Fibroblast of lung (primary cell): Measurements from ENCODE around the gene DCAF10. TPM values are rescaled to one million over a fixed set of nuclear protein-coding genes. Genes with fewer than 3 reads are reported as not detected.

Source experiments
- DNase-seq, 2 donors: peaks; one replicate each; pipeline versions ENCODE4 v3.0.0 to v3.0.0-alpha.2; 2010; ENCODE audit warnings: low read depth in 2 of 2
- H2AFZ ChIP-seq: 2 replicates; pipeline ENCODE4 v1.5.1; 2012; ENCODE audit warnings: low read length, control low read depth, inconsistent platforms
- H3K27ac ChIP-seq: 2 replicates; pipeline ENCODE4 v1.5.1; 2011; ENCODE audit warnings: low read length, control low read depth; ENCODE audit not compliant: insufficient read depth
- H3K27me3 ChIP-seq: 2 replicates; pipeline ENCODE4 v1.5.1; 2011; ENCODE audit warnings: mild to moderate bottlenecking, low read length; ENCODE audit not compliant: control insufficient read depth, insufficient read depth
- H3K36me3 ChIP-seq: 2 replicates; pipeline ENCODE4 v1.5.1; 2011; ENCODE audit warnings: low read length; ENCODE audit not compliant: control insufficient read depth, insufficient read depth
- H3K4me1 ChIP-seq: 2 replicates; pipeline ENCODE4 v1.5.1; 2011; ENCODE audit warnings: low read length; ENCODE audit not compliant: control insufficient read depth, insufficient read depth; ENCODE audit errors: extremely low read depth
- H3K4me2 ChIP-seq: 2 replicates; pipeline ENCODE4 v1.5.1; 2011; ENCODE audit warnings: low read length, control low read depth; ENCODE audit not compliant: insufficient read depth; ENCODE audit errors: extremely low read depth
- H3K4me3 ChIP-seq, 4 experiments: fragments of 200-600 bp in 1 of 4; sonication (generic) in 1 of 4; replicated peaks in 1 of 4; 2 replicates each; pipeline ENCODE4 v1.5.1; 2011 to 2016; ENCODE audit warnings: low read length in 4 of 4, low read depth in 3 of 4, mild to moderate bottlenecking in 3 of 4, control low read depth in 2 of 4, inconsistent platforms in 1 of 4, mixed read lengths in 1 of 4; ENCODE audit not compliant: insufficient read depth in 1 of 4; ENCODE audit errors: control extremely low read depth in 1 of 4
- H3K79me2 ChIP-seq: 2 replicates; pipeline ENCODE4 v1.5.1; 2012; ENCODE audit warnings: mild to moderate bottlenecking, low read length, inconsistent platforms; ENCODE audit not compliant: control insufficient read depth, insufficient read depth
- H3K9ac ChIP-seq: 2 replicates; pipeline ENCODE4 v1.5.1; 2011; ENCODE audit warnings: mild to moderate bottlenecking, low read length, control low read depth; ENCODE audit not compliant: insufficient read depth
- H3K9me3 ChIP-seq: 2 replicates; pipeline ENCODE4 v1.5.1; 2012; ENCODE audit warnings: low read depth, low read length; ENCODE audit not compliant: control insufficient read depth, insufficient read depth
- H4K20me1 ChIP-seq: 2 replicates; pipeline ENCODE4 v1.5.1; 2011; ENCODE audit warnings: low read length; ENCODE audit not compliant: control insufficient read depth, insufficient read depth; ENCODE audit errors: extremely low read depth
- CTCF ChIP-seq, 2 donors: IDR thresholded peaks in 1 of 2; conservative IDR thresholded peaks in 1 of 2; 1 replicate in 1 of 2; 2 replicates in 1 of 2; pipeline ENCODE4 v1.5.1; 2011 to 2012; ENCODE audit warnings: low read length in 2 of 2, control low read depth in 1 of 2, inconsistent platforms in 1 of 2, low read depth in 1 of 2, mild to moderate bottlenecking in 1 of 2
- EZH2 ChIP-seq: IDR thresholded peaks from 2 replicates; pipeline ENCODE4 v1.5.1; 2012; ENCODE audit warnings: low read length, control low read depth, mild to moderate bottlenecking; ENCODE audit errors: missing control alignments
- polyA plus RNA-seq, 2 donors: library from polyadenylated mRNA; depleted of rRNA in 1 of 2; stranded (reverse) in 1 of 2; unstranded in 1 of 2; fragments of >200 nt; gene quantifications; 2 replicates each; pipeline ENCODE4 v1.2.1, GENCODE V29; 2011 to 2012; ENCODE audit warnings: missing spikeins in 1 of 2
- total RNA-seq: library from RNA; depleted of rRNA; stranded (reverse); fragments of >200 nt; gene quantifications from 2 replicates; pipeline ENCODE4 v1.2.1, GENCODE V29; 2014

The DCAF10 gene
- total and polyA plus RNA-seq, 2 donors (not counting 1 experiment from before 2014, with no cell fraction given), result 26.6 to 33.5 TPM

GRCh38 chr9:37776328-37776727 is 24.3 kb upstream of the DCAF10 start:
- TF ChIP-seq EZH2 (no peak), CTCF (conservative IDR thresholded peaks at IDR 0.05 in 1 of 2, IDR thresholded peaks at IDR 0.05 in 1 of 2; ENCODE audit: low read depth in 1 of 2, low read length in 2 of 2) (no peak)

GRCh38 chr9:37778534-37778933 is 22.1 kb upstream of the DCAF10 start:
- Histone ChIP-seq H3K4me3 (no peak overlapping the region), H3K36me3 (peaks cover 4% of the 10 kb centered on the region), H3K9me3 (no peaks in the 10 kb centered on the region), H4K20me1 (no peaks in the 10 kb centered on the region), H3K27ac (no peak overlapping the region), H3K4me1 (peaks cover 4% of the 10 kb centered on the region), H3K4me2 (no peak overlapping the region), H3K27me3 (no peaks in the 10 kb centered on the region), H3K9ac (no peak overlapping the region), H2AFZ (no peak overlapping the region), H3K79me2 (peaks cover 15% of the 10 kb centered on the region)
- DNase-seq, result no peak
- TF ChIP-seq CTCF (conservative IDR thresholded peaks at IDR 0.05 in 1 of 2, IDR thresholded peaks at IDR 0.05 in 1 of 2; ENCODE audit: low read depth in 1 of 2, low read length in 2 of 2) (no peak), EZH2 (no peak)

More at GRCh38 chr9:37776328-37776727, 24.3 kb upstream of the DCAF10 start:
- H3K4me1 ChIP-seq, result no peaks in the 10 kb centered on the region
- H3K4me2 ChIP-seq, result no peak overlapping the region
- peak; percentile 24 to 63 for DNase-seq
- H3K36me3 ChIP-seq, result no peaks in the 10 kb centered on the region
- no peaks in the 10 kb centered on the region for H3K9me3 ChIP-seq
- H3K4me3 ChIP-seq, result no peak overlapping the region
- H3K27ac ChIP-seq, result no peak overlapping the region
- no peaks in the 10 kb centered on the region for H4K20me1 ChIP-seq
- H2AFZ ChIP-seq, result no peak overlapping the region
- no peak overlapping the region for H3K9ac ChIP-seq
- no peaks in the 10 kb centered on the region for H3K27me3 ChIP-seq
- H3K79me2 ChIP-seq, result no peaks in the 10 kb centered on the region

GRCh38 chr9:37784291-37784615 is 16.3 kb upstream of the DCAF10 start:
- Histone ChIP-seq H3K27ac (peak overlapping the region; percentile 84), H3K4me3 (peak overlapping the region; percentile 77 to 97 (median 86)), H2AFZ (peak overlapping the region; percentile 96), H3K79me2 (peaks cover 28% of the 10 kb centered on the region), H3K4me2 (peak overlapping the region; percentile 81), H3K9me3 (no peaks in the 10 kb centered on the region), H3K4me1 (peaks cover 4% of the 10 kb centered on the region), H3K36me3 (peaks cover 4% of the 10 kb centered on the region), H3K27me3 (no peaks in the 10 kb centered on the region), H4K20me1 (no peaks in the 10 kb centered on the region), H3K9ac (peak overlapping the region; percentile 85)
- TF ChIP-seq EZH2 (no peak), CTCF (conservative IDR thresholded peaks at IDR 0.05 in 1 of 2, IDR thresholded peaks at IDR 0.05 in 1 of 2; ENCODE audit: low read depth in 1 of 2, low read length in 2 of 2) (no peak)
- no peak for DNase-seq
